ENCODE measurements around the gene ACVR2A. TPM values are rescaled to one million over a fixed set of nuclear protein-coding genes. Genes with fewer than 3 reads are reported as not detected.
A peak's percentile ranks its signal among the peaks of the same experiment; 100 is the strongest.

Gene ACVR2A
- total and polyA plus RNA-seq, 4 experiments from 2014 or later = 8.4 to 22.9 (median 15.7) TPM

DNA sequence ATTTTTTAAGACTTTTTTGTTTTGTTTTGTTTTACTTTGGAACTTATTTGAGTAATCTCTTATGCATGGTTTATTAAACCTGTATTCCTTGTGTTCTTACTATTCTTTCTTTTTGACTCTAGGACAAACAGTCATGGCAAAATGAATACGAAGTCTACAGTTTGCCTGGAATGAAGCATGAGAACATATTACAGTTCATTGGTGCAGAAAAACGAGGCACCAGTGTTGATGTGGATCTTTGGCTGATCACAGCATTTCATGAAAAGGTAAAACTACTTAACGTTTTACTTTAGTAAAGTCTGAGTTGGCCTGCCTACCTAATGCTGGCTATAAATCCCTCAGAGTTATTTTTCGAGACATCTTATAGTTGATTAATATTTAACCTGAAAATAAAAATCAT is 72.3 kb downstream of the ACVR2A start:
- POLR2A ChIA-PET (ENCODE audit: partially characterized antibody) = no interaction called here

GRCh38 chr2:147923846-147924245 is 79.0 kb downstream of the ACVR2A start:
- H3K9me3 Mint-ChIP-seq = no peaks in the 10 kb centered on the region
- H3K27ac Mint-ChIP-seq = no peak overlapping the region
- Histone ChIP-seq H3K27ac (ENCODE audit: low read depth, low read length) (no peak overlapping the region), H3K4me1 (ENCODE audit: insufficient read depth, low read length) (peaks cover 9% of the 10 kb centered on the region), H3K36me3 (ENCODE audit: insufficient read depth, low read length) (no peaks in the 10 kb centered on the region), H3K27me3 (ENCODE audit: insufficient read depth, low read length) (no peaks in the 10 kb centered on the region), H3K4me3 (ENCODE audit: low read length in 2 of 2) (no peak overlapping the region), H3K9me3 (ENCODE audit: control insufficient read depth in 1 of 2, low read length in 2 of 2) (no peaks in the 10 kb centered on the region)
- CTCF ChIA-PET (ENCODE audit: partially characterized antibody) = no interaction called here
- POLR2A ChIA-PET (ENCODE audit: partially characterized antibody) = no interaction called here
- no peaks in the 10 kb centered on the region for H3K27me3 Mint-ChIP-seq
- no peak for DNase-seq
- no peak overlapping the region for H3K4me3 Mint-ChIP-seq
- intact Hi-C loops (cut with micrococcal nuclease) = no loop called here
- H3K4me1 Mint-ChIP-seq = peaks cover 10 to 20% (median 15%) of the 10 kb centered on the region in 4 donors
- peaks cover 35 to 51% of the 10 kb centered on the region in 2 donors for H3K36me3 Mint-ChIP-seq

More for the DNA sequence above, 72.3 kb downstream of the ACVR2A start:
- H3K4me3 ChIP-seq (ENCODE audit: low read length in 2 of 2) = no peak overlapping the region
- H3K4me1 ChIP-seq (ENCODE audit: insufficient read depth, low read length) = no peaks in the 10 kb centered on the region
- Mint-ChIP-seq H3K27me3 (no peaks in the 10 kb centered on the region), H3K4me1 (peaks cover 1 to 4% (median 4%) of the 10 kb centered on the region in 4 donors), H3K27ac (no peak overlapping the region), H3K36me3 (peaks cover 26 to 44% of the 10 kb centered on the region in 2 donors), H3K9me3 (no peaks in the 10 kb centered on the region), H3K4me3 (no peak overlapping the region)
- intact Hi-C loops (cut with micrococcal nuclease) = no loop called here
- H3K36me3 ChIP-seq (ENCODE audit: insufficient read depth, low read length) = no peaks in the 10 kb centered on the region
- DNase-seq = no peak
- H3K27ac ChIP-seq (ENCODE audit: low read depth, low read length) = no peak overlapping the region
- CTCF ChIA-PET (ENCODE audit: partially characterized antibody) = interaction anchor here (1.8 kb wide), 1 partner anchor 592 kb away, joined by 5 read pairs; no protein-coding TSS in a partner anchor
- H3K9me3 ChIP-seq (ENCODE audit: control insufficient read depth in 1 of 2, low read length in 2 of 2) = no peaks in the 10 kb centered on the region
- no peaks in the 10 kb centered on the region for H3K27me3 ChIP-seq (ENCODE audit: insufficient read depth, low read length)

GRCh38 chr2:147924647-147925046 is 79.8 kb downstream of the ACVR2A start:
- H3K4me3 Mint-ChIP-seq = no peak overlapping the region
- CTCF ChIA-PET (ENCODE audit: partially characterized antibody) = no interaction called here

GRCh38 chr2:147925886-147926285 is 81.1 kb downstream of the ACVR2A start:
- peaks cover 33 to 46% of the 10 kb centered on the region in 2 donors for H3K36me3 Mint-ChIP-seq
- no peak overlapping the region for H3K4me3 ChIP-seq (ENCODE audit: low read length in 2 of 2)
- no peaks in the 10 kb centered on the region for H3K36me3 ChIP-seq (ENCODE audit: insufficient read depth, low read length)
- no peak overlapping the region for H3K4me3 Mint-ChIP-seq
- H3K27ac ChIP-seq (ENCODE audit: low read depth, low read length) = no peak overlapping the region
- H3K27ac Mint-ChIP-seq = peak overlapping the region; percentile 39 to 74 (median 58)
- intact Hi-C loops (cut with micrococcal nuclease) = no loop called here
- no peaks in the 10 kb centered on the region for H3K27me3 ChIP-seq (ENCODE audit: insufficient read depth, low read length)
- ChIA-PET CTCF (ENCODE audit: partially characterized antibody) (no interaction called here), POLR2A (ENCODE audit: partially characterized antibody) (interaction anchor here (0.7 kb wide), 1 partner anchor 720 kb away, joined by 3 read pairs; no protein-coding TSS in a partner anchor)
- peaks cover 11 to 20% (median 13%) of the 10 kb centered on the region in 4 donors for H3K4me1 Mint-ChIP-seq
- H3K4me1 ChIP-seq (ENCODE audit: insufficient read depth, low read length) = peaks cover 9% of the 10 kb centered on the region
- no peaks in the 10 kb centered on the region for H3K9me3 Mint-ChIP-seq
- DNase-seq = no peak
- H3K27me3 Mint-ChIP-seq = no peaks in the 10 kb centered on the region
- H3K9me3 ChIP-seq (ENCODE audit: control insufficient read depth in 1 of 2, low read length in 2 of 2) = no peaks in the 10 kb centered on the region

More at GRCh38 chr2:147924647-147925046, 79.8 kb downstream of the ACVR2A start:
- peaks cover 30 to 47% of the 10 kb centered on the region in 2 donors for H3K36me3 Mint-ChIP-seq
- peaks cover 11 to 20% (median 13%) of the 10 kb centered on the region in 4 donors for H3K4me1 Mint-ChIP-seq
- POLR2A ChIA-PET (ENCODE audit: partially characterized antibody) = no interaction called here
- intact Hi-C loops (cut with micrococcal nuclease) = no loop called here
- Histone ChIP-seq H3K27ac (ENCODE audit: low read depth, low read length) (no peak overlapping the region), H3K4me1 (ENCODE audit: insufficient read depth, low read length) (peaks cover 9% of the 10 kb centered on the region), H3K36me3 (ENCODE audit: insufficient read depth, low read length) (no peaks in the 10 kb centered on the region), H3K27me3 (ENCODE audit: insufficient read depth, low read length) (no peaks in the 10 kb centered on the region), H3K4me3 (ENCODE audit: low read length in 2 of 2) (no peak overlapping the region), H3K9me3 (ENCODE audit: control insufficient read depth in 1 of 2, low read length in 2 of 2) (no peaks in the 10 kb centered on the region)
- no peak overlapping the region for H3K27ac Mint-ChIP-seq
- H3K27me3 Mint-ChIP-seq = no peaks in the 10 kb centered on the region
- no peaks in the 10 kb centered on the region for H3K9me3 Mint-ChIP-seq
- no peak for DNase-seq

GRCh38 chr2:147927053-147927588 is 82.3 kb downstream of the ACVR2A start:
- Mint-ChIP-seq H3K4me3 (no peak overlapping the region), H3K36me3 (peaks cover 32 to 41% of the 10 kb centered on the region in 2 donors), H3K27ac (peak overlapping the region in 3 of 7 donors; percentile 22 to 79 (median 38)), H3K9me3 (no peaks in the 10 kb centered on the region), H3K27me3 (no peaks in the 10 kb centered on the region), H3K4me1 (peaks cover 11 to 20% (median 13%) of the 10 kb centered on the region in 4 donors)
- no peaks in the 10 kb centered on the region for H3K36me3 ChIP-seq (ENCODE audit: insufficient read depth, low read length)
- CTCF ChIA-PET (ENCODE audit: partially characterized antibody) = no interaction called here
- H3K4me3 ChIP-seq (ENCODE audit: low read length in 2 of 2) = no peak overlapping the region
- POLR2A ChIA-PET (ENCODE audit: partially characterized antibody) = no interaction called here
- no peak for DNase-seq
- no peaks in the 10 kb centered on the region for H3K9me3 ChIP-seq (ENCODE audit: control insufficient read depth in 1 of 2, low read length in 2 of 2)
- H3K4me1 ChIP-seq (ENCODE audit: insufficient read depth, low read length) = peaks cover 9% of the 10 kb centered on the region
- H3K27ac ChIP-seq (ENCODE audit: low read depth, low read length) = no peak overlapping the region
- intact Hi-C loops (cut with micrococcal nuclease) = no loop called here
- no peaks in the 10 kb centered on the region for H3K27me3 ChIP-seq (ENCODE audit: insufficient read depth, low read length)

DNA sequence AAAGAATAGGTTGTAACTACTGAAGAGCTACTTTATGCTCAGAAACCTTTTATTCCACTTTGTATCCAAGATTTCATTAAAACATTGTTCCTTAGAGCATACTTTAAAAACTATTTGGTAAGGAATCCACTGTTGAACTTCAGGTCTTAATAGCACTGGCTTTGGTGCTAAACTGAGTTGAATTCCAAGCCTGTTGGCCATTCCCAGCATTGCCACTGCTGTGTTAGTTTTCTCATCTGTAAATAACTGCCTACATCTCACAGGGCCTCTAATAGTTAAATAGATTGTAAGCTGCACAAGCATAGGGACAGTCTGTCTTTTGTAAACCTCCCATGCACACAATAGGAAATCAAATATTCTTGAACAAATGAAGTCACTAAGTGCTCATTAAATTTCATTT is 89.1 kb downstream of the ACVR2A start:
- Mint-ChIP-seq H3K9me3 (no peaks in the 10 kb centered on the region), H3K4me3 (no peak overlapping the region), H3K27ac (no peak overlapping the region), H3K27me3 (no peaks in the 10 kb centered on the region), H3K36me3 (peaks cover 38 to 64% of the 10 kb centered on the region in 2 donors), H3K4me1 (peaks cover 0 to 3% (median 0%) of the 10 kb centered on the region in 4 donors)
- Histone ChIP-seq H3K27me3 (ENCODE audit: insufficient read depth, low read length) (no peaks in the 10 kb centered on the region), H3K27ac (ENCODE audit: low read depth, low read length) (no peak overlapping the region), H3K36me3 (ENCODE audit: insufficient read depth, low read length) (peaks cover 22% of the 10 kb centered on the region), H3K4me3 (ENCODE audit: low read length in 2 of 2) (no peak overlapping the region), H3K9me3 (ENCODE audit: control insufficient read depth in 1 of 2, low read length in 2 of 2) (no peaks in the 10 kb centered on the region), H3K4me1 (ENCODE audit: insufficient read depth, low read length) (no peaks in the 10 kb centered on the region)
- ChIA-PET CTCF (ENCODE audit: partially characterized antibody) (interaction anchor here (1.3 to 1.9 kb wide), 3 partner anchors 575 to 1056 kb away, joined by 3 to 6 read pairs (median 4); no protein-coding TSS in a partner anchor), POLR2A (ENCODE audit: partially characterized antibody) (no interaction called here)
- intact Hi-C loops (cut with micrococcal nuclease) = no loop called here
- no peak for DNase-seq

- ChIA-PET CTCF (ENCODE audit: partially characterized antibody) (interaction anchor here (0.8 to 4.6 kb wide), 4 partner anchors 13 to 1056 kb away, joined by 3 to 40 read pairs (median 14); no protein-coding TSS in a partner anchor), POLR2A (ENCODE audit: partially characterized antibody) (no interaction called here)
- no peaks in the 10 kb centered on the region for H3K9me3 ChIP-seq (ENCODE audit: control insufficient read depth in 1 of 2, low read length in 2 of 2)
- no peaks in the 10 kb centered on the region for H3K27me3 ChIP-seq (ENCODE audit: insufficient read depth, low read length)
- Mint-ChIP-seq H3K4me3 (no peak overlapping the region), H3K27ac (peak overlapping the region in 1 of 7 donors; percentile 27), H3K36me3 (peaks cover 32 to 63% of the 10 kb centered on the region in 2 donors), H3K4me1 (peaks cover 0 to 1% (median 0%) of the 10 kb centered on the region in 4 donors), H3K27me3 (no peaks in the 10 kb centered on the region), H3K9me3 (no peaks in the 10 kb centered on the region)
- DNase-seq = no peak
- peaks cover 22% of the 10 kb centered on the region for H3K36me3 ChIP-seq (ENCODE audit: insufficient read depth, low read length)
- H3K4me3 ChIP-seq (ENCODE audit: low read length in 2 of 2) = no peak overlapping the region
- intact Hi-C loops (cut with micrococcal nuclease) = no loop called here
- H3K27ac ChIP-seq (ENCODE audit: low read depth, low read length) = no peak overlapping the region
- no peaks in the 10 kb centered on the region for H3K4me1 ChIP-seq (ENCODE audit: insufficient read depth, low read length)
These were observed 90.2 kb downstream of the ACVR2A start for GRCh38 chr2:147934881-147935620.
